CD4-positive, alpha-beta T cell treated with Interleukin-17A for 1 hour (primary cell): ENCODE results near the gene RASGRP2.

Experiments used
- DNase-seq: peaks from one replicate; pipeline ENCODE4 v3.0.0-alpha.2; 2020

Gene RASGRP2

GRCh38 chr11:64743591-64744543, at the start of gene RASGRP2:
TSS of gene RASGRP2 (minus strand) at chr11:64744142. CDS start at chr11:64742866, 1,276 bp downstream.
- DNase-seq = peak; percentile 88

GRCh38 chr11:64792482-64792881, 48.5 kb upstream of the RASGRP2 start:
- no peak for DNase-seq

GRCh38 chr11:64791781-64792291, 47.9 kb upstream of the RASGRP2 start:
- DNase-seq = no peak

GRCh38 chr11:64790205-64791095, 46.5 kb upstream of the RASGRP2 start:
- DNase-seq = no peak

GRCh38 chr11:64789331-64790204, 45.6 kb upstream of the RASGRP2 start:
- no peak for DNase-seq

GRCh38 chr11:64788321-64789215, 44.6 kb upstream of the RASGRP2 start:
- no peak for DNase-seq

- peak; percentile 75 for DNase-seq
Measured at GRCh38 chr11:64787526-64788320, 43.8 kb upstream of the RASGRP2 start.

GRCh38 chr11:64786308-64786707, 42.4 kb upstream of the RASGRP2 start:
- no peak for DNase-seq

GRCh38 chr11:64784813-64785581, 41.1 kb upstream of the RASGRP2 start:
- DNase-seq = no peak

GRCh38 chr11:64778473-64779298, 34.7 kb upstream of the RASGRP2 start, which contains the start of gene SF1:
TSS of gene SF1 (minus strand) at chr11:64778542. CDS start at chr11:64778392, 150 bp downstream.
- peak; percentile 100 for DNase-seq

GRCh38 chr11:64778223-64778472, 34.2 kb upstream of the RASGRP2 start:
- no peak for DNase-seq

- peak; percentile 80 for DNase-seq
Measured at GRCh38 chr11:64777449-64778222, 33.7 kb upstream of the RASGRP2 start.

GRCh38 chr11:64776875-64777274, 32.9 kb upstream of the RASGRP2 start:
- DNase-seq = peak; percentile 32

- DNase-seq = no peak
Measured at GRCh38 chr11:64776425-64776824, 32.5 kb upstream of the RASGRP2 start.

GRCh38 chr11:64774144-64774543, 30.2 kb upstream of the RASGRP2 start:
- no peak for DNase-seq

GRCh38 chr11:64772303-64773018, 28.5 kb upstream of the RASGRP2 start:
- DNase-seq = no peak

- no peak for DNase-seq
Measured at GRCh38 chr11:64771861-64772260, 27.9 kb upstream of the RASGRP2 start.
